Measurements from ENCODE around the gene STK24. TPM values are rescaled to one million over a fixed set of nuclear protein-coding genes. Genes with fewer than 3 reads are reported as not detected.

STK24 gene
- total RNA-seq, 1 donor from 2014 or later, result 19.8 TPM

DNA sequence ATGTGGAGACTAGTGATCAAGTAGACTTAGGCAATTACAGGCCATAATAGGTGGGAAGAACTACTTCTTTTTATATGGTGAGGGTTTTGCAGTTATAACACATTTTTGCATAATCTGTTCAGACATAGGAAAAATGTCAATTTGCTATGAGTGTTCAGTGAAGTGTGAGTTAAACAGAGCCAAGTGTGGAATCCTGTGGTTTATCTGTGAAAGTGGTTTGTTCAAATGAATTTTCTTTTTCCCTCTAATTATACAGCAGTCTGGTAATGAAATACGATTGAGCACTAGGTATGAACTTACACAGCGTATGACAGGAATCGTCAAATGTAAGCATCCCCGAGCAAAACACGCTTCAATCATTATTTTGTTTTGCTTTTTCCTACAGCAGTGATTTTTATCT is 178.3 kb downstream of the STK24 start:
- no peak overlapping the region for H3K27ac ChIP-seq (ENCODE audit: low read depth, low read length)
- no peak overlapping the region for H3K9ac ChIP-seq (ENCODE audit: low read depth in 1 of 3, low read length in 3 of 3)
- H3K27me3 ChIP-seq (ENCODE audit: control insufficient read depth in 3 of 3, insufficient read depth in 3 of 3, low read length in 3 of 3), result no peaks in the 10 kb centered on the region
- H3K4me1 ChIP-seq (ENCODE audit: control insufficient read depth in 3 of 3, insufficient read depth in 3 of 3, low read length in 3 of 3), result peaks cover 0 to 5% (median 3%) of the 10 kb centered on the region in 3 donors
- no peaks in the 10 kb centered on the region for H3K9me3 ChIP-seq (ENCODE audit: control insufficient read depth in 3 of 3, low read length in 3 of 3)
- H3K36me3 ChIP-seq (ENCODE audit: control insufficient read depth in 3 of 3, insufficient read depth in 3 of 3, low read length in 3 of 3), result no peaks in the 10 kb centered on the region
- no peak overlapping the region for H3K4me3 ChIP-seq (ENCODE audit: low read length in 3 of 3)

- Histone ChIP-seq H3K4me3 (ENCODE audit: low read length in 3 of 3) (no peak overlapping the region), H3K36me3 (ENCODE audit: control insufficient read depth in 3 of 3, insufficient read depth in 3 of 3, low read length in 3 of 3) (no peaks in the 10 kb centered on the region), H3K27ac (ENCODE audit: low read depth, low read length) (no peak overlapping the region), H3K9ac (ENCODE audit: low read depth in 1 of 3, low read length in 3 of 3) (no peak overlapping the region), H3K4me1 (ENCODE audit: control insufficient read depth in 3 of 3, insufficient read depth in 3 of 3, low read length in 3 of 3) (peaks cover 0 to 5% (median 3%) of the 10 kb centered on the region in 3 donors), H3K9me3 (ENCODE audit: control insufficient read depth in 3 of 3, low read length in 3 of 3) (no peaks in the 10 kb centered on the region), H3K27me3 (ENCODE audit: control insufficient read depth in 3 of 3, insufficient read depth in 3 of 3, low read length in 3 of 3) (no peaks in the 10 kb centered on the region)
Measured at GRCh38 chr13:98397861-98398260, 179.0 kb downstream of the STK24 start.

DNA sequence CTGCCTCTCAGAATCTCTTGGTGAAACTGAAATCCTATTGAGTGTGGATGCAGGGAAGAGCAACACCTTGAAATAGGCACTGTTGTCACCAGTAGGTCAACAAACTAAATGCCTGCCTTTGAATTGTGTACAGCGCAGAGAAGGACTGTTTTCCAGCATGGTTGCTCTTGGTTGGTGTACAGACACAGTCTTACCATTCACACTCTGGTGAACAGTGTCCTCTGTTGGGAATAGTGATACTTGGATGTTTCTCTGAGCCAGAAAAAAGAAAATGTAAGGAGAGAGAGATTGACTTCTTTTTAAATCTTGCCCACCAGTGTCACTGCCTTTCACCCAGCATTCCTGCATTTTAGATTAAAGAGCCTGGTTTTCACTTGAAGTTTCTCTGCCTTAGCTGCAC is 179.7 kb downstream of the STK24 start:
- Histone ChIP-seq H3K4me1 (ENCODE audit: control insufficient read depth in 3 of 3, insufficient read depth in 3 of 3, low read length in 3 of 3) (peaks cover 0 to 5% (median 3%) of the 10 kb centered on the region in 3 donors), H3K27ac (ENCODE audit: low read depth, low read length) (no peak overlapping the region), H3K36me3 (ENCODE audit: control insufficient read depth in 3 of 3, insufficient read depth in 3 of 3, low read length in 3 of 3) (no peaks in the 10 kb centered on the region), H3K27me3 (ENCODE audit: control insufficient read depth in 3 of 3, insufficient read depth in 3 of 3, low read length in 3 of 3) (no peaks in the 10 kb centered on the region), H3K4me3 (ENCODE audit: low read length in 3 of 3) (no peak overlapping the region), H3K9me3 (ENCODE audit: control insufficient read depth in 3 of 3, low read length in 3 of 3) (no peaks in the 10 kb centered on the region), H3K9ac (ENCODE audit: low read depth in 1 of 3, low read length in 3 of 3) (no peak overlapping the region)

DNA sequence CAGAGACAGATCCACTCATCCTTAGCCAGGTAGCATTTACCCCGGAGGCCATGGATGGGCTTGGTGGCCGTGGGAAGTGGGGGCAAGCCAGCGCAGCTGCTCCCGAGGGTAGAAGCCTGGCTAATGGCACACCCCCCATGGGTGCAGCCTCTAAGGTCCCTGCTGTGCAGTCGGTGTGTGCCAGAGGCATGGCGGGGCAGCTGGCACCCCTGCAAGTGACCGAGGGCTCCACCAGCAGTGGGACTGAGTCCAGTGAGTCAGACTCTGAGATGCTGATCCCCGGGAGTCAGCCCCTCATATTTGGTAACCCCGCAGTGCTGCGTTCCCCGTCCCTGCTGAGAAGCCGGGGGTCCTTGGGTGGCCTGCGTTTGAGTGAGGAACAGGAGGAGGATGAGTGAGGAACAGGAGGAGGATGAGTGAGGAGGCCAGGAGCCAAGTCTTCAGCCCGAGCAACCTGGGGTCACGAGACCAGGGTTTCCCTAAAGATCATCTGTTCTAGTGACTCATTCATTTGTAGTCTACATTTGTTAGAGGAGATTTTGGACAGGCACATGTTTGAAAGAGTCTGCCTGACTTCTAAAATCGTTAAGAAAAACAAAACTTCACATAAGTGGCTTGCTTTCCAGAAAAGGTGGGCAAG is 180.7 kb downstream of the STK24 start:
- no peaks in the 10 kb centered on the region for H3K27me3 ChIP-seq (ENCODE audit: control insufficient read depth in 3 of 3, insufficient read depth in 3 of 3, low read length in 3 of 3)
- H3K4me1 ChIP-seq (ENCODE audit: control insufficient read depth in 3 of 3, insufficient read depth in 3 of 3, low read length in 3 of 3), result peaks cover 0 to 3% (median 3%) of the 10 kb centered on the region in 3 donors
- H3K4me3 ChIP-seq (ENCODE audit: low read length in 3 of 3), result no peak overlapping the region
- no peak overlapping the region for H3K27ac ChIP-seq (ENCODE audit: low read depth, low read length)
- H3K9ac ChIP-seq (ENCODE audit: low read depth in 1 of 3, low read length in 3 of 3), result no peak overlapping the region
- H3K36me3 ChIP-seq (ENCODE audit: control insufficient read depth in 3 of 3, insufficient read depth in 3 of 3, low read length in 3 of 3), result no peaks in the 10 kb centered on the region
- H3K9me3 ChIP-seq (ENCODE audit: control insufficient read depth in 3 of 3, low read length in 3 of 3), result no peaks in the 10 kb centered on the region

Other genes with a start within 250 kb of the STK24 start
- gene SLC15A1, start 175.6 kb upstream of the STK24 start, total RNA-seq, result not detected